Measurements from ENCODE around the gene TEK.

The TEK gene

GRCh38 chr9:27248702-27249101 is 139.7 kb downstream of the TEK start:
- DNase-seq: no peak

GRCh38 chr9:27258662-27259061 is 149.6 kb downstream of the TEK start:
- DNase-seq: no peak

- no peak for DNase-seq
Observed at GRCh38 chr9:27260789-27261516, 151.9 kb downstream of the TEK start.

- DNase-seq: no peak
Observed at GRCh38 chr9:27261517-27262211, 152.6 kb downstream of the TEK start.

GRCh38 chr9:27272103-27272502 is 163.1 kb downstream of the TEK start:
- no peak for DNase-seq

- DNase-seq: no peak
Observed at GRCh38 chr9:27273186-27273585, 164.2 kb downstream of the TEK start.

GRCh38 chr9:27276193-27277030 is 167.4 kb downstream of the TEK start:
- no peak for DNase-seq

GRCh38 chr9:27278374-27278773 is 169.3 kb downstream of the TEK start:
- no peak for DNase-seq

- DNase-seq: no peak
Observed at GRCh38 chr9:27279611-27280010, 170.6 kb downstream of the TEK start.

All from activated CD4-positive, alpha-beta T cell treated with anti-CD3 and anti-CD28 coated beads, Interleukin-2, amount 50 U/mL, for 48 hours (primary cell).